Measurements from ENCODE around the gene PRDM16. TPM values are rescaled to one million over a fixed set of nuclear protein-coding genes. Genes with fewer than 3 reads are reported as not detected.

Gene PRDM16
- total RNA-seq, 4 donors from 2014 or later, result 0.41 to 0.95 TPM; not detected in 2

- 89 to 93% methylated on average over 7 to 47 of the region's 47 CpGs for WGBS, 2 donors (ENCODE audit: low coverage in 1 of 2)
- H3K9me3 ChIP-seq, result no peaks in the 10 kb centered on the region
- DNase-seq, result no peak
- in situ Hi-C loops (cut with MboI; ENCODE audit: low pct_ligation_motif_present in 1 of 4, low pct_unique_long_range_greater_than_20kb in 1 of 4, low sequenced_read_pairs in 3 of 4), result no loop called here
- H3K4me1 ChIP-seq, result peaks cover 0 to under 1% (median 0%) of the 10 kb centered on the region in 4 donors
- intact Hi-C loops (cut with DNase I; ENCODE audit: low total_unique reads), result no loop called here
- no peak overlapping the region for H3K4me3 ChIP-seq
- no peak overlapping the region for H3K27ac ChIP-seq
- H3K27me3 ChIP-seq, result no peaks in the 10 kb centered on the region
- no peaks in the 10 kb centered on the region for H3K36me3 ChIP-seq
- TF ChIP-seq POLR2AphosphoS5 (IDR thresholded peaks at IDR 0.05) (no peak), CTCF (IDR thresholded peaks at IDR 0.05) (no peak), POLR2A (IDR thresholded peaks at IDR 0.05) (no peak), EP300 (IDR thresholded peaks at IDR 0.05; ENCODE audit: low read depth) (no peak)
These were observed 142.8 kb downstream of the PRDM16 start for GRCh38 chr1:3211582-3212375.

- no peak for DNase-seq
These were observed 143.7 kb downstream of the PRDM16 start for GRCh38 chr1:3212453-3213355.

GRCh38 chr1:3213730-3214129 is 144.7 kb downstream of the PRDM16 start:
- no peak for DNase-seq
- Histone ChIP-seq H3K27me3 (no peaks in the 10 kb centered on the region), H3K4me1 (peaks cover 0 to 8% (median 3%) of the 10 kb centered on the region in 4 donors), H3K36me3 (no peaks in the 10 kb centered on the region), H3K27ac (no peak overlapping the region), H3K4me3 (no peak overlapping the region), H3K9me3 (no peaks in the 10 kb centered on the region)
- intact Hi-C loops (cut with DNase I; ENCODE audit: low total_unique reads) (no loop called here), in situ Hi-C loops (cut with MboI; ENCODE audit: low pct_ligation_motif_present in 1 of 4, low pct_unique_long_range_greater_than_20kb in 1 of 4, low sequenced_read_pairs in 3 of 4) (no loop called here)
- WGBS, 2 donors (ENCODE audit: low coverage in 1 of 2), result 28 to 52% methylated on average over 2 to 13 of the region's 16 CpGs
- no peak for TF ChIP-seq POLR2A (IDR thresholded peaks at IDR 0.05)
- no peak for TF ChIP-seq CTCF (IDR thresholded peaks at IDR 0.05)
- no peak for TF ChIP-seq POLR2AphosphoS5 (IDR thresholded peaks at IDR 0.05)
- no peak for TF ChIP-seq EP300 (IDR thresholded peaks at IDR 0.05; ENCODE audit: low read depth)

More at GRCh38 chr1:3212453-3213355, 143.7 kb downstream of the PRDM16 start:
- in situ Hi-C loops (cut with MboI; ENCODE audit: low pct_ligation_motif_present in 1 of 4, low pct_unique_long_range_greater_than_20kb in 1 of 4, low sequenced_read_pairs in 3 of 4) (no loop called here), intact Hi-C loops (cut with DNase I; ENCODE audit: low total_unique reads) (no loop called here)
- no peak for TF ChIP-seq EP300 (IDR thresholded peaks at IDR 0.05; ENCODE audit: low read depth)
- TF ChIP-seq POLR2AphosphoS5 (IDR thresholded peaks at IDR 0.05), result no peak
- no peak for TF ChIP-seq CTCF (IDR thresholded peaks at IDR 0.05)
- TF ChIP-seq POLR2A (IDR thresholded peaks at IDR 0.05), result no peak
- Histone ChIP-seq H3K36me3 (no peaks in the 10 kb centered on the region), H3K4me1 (peaks cover 0 to 6% (median 0%) of the 10 kb centered on the region in 4 donors), H3K27me3 (no peaks in the 10 kb centered on the region), H3K27ac (no peak overlapping the region), H3K9me3 (no peaks in the 10 kb centered on the region), H3K4me3 (no peak overlapping the region)
- 93% methylated on average over 33 of the region's 34 CpGs; no CpG with 5 or more reads in 1 of the 2 donors for WGBS, 2 donors (ENCODE audit: low coverage in 1 of 2)
